ENCODE measurements around the gene GATM.
"Not testable (repeated sequence)": the region's sequence is repeated elsewhere in the genome, so short reads cannot be mapped to it uniquely, and the experiment has no call there.

Gene GATM

GRCh38 chr15:45349623-45350022 lies 28.7 kb downstream of the GATM start:
- no peak for DNase-seq

DNA sequence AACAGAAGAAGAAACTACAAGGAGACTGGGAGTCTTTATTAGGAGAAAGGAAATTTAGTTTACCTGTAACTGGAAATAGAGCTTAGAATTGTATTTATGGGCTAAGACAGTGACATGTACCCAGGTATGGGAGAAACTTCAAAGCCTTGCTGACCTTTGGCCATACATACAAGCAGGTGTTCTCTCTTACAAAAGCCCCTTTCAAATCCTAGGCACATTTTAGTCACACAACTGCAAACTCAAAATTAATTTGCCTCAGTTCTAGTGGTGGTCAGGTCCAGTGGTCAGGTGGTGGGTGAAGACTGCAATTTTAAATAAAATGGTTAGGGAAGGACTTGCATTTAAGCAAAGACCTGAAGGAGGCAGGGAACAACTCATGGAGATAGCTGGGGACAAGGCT lies 30.4 kb downstream of the GATM start:
- no peak for DNase-seq

- no peak for DNase-seq
Observed at GRCh38 chr15:45347033-45347432, 31.3 kb downstream of the GATM start.

DNA sequence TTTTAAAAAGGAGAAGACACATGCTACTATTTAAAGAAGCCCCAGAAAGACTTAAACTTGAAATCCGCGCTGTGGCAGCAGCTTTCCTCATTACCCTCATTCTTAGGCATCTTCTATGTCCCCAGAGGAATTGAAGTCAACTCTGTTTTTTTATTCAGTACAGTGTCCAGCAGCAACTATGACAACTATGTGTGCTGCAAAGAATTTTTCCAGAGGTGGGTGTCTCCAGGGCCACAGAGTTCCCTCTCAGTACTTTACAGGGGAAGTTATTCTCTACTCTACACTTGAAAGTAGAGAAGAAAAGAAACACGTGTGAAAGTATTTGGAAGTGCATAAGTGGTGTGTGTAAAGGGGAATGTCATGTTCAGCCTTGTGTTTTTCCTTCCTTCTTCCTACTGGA lies 32.0 kb downstream of the GATM start:
- no peak for DNase-seq

- no peak for DNase-seq
Observed at GRCh38 chr15:45343258-45343860, 35.0 kb downstream of the GATM start.

- no peak for DNase-seq
Observed at GRCh38 chr15:45341790-45342189, 36.6 kb downstream of the GATM start.

GRCh38 chr15:45340429-45340828 lies 37.9 kb downstream of the GATM start:
- DNase-seq, result no peak

GRCh38 chr15:45338417-45338816 lies 39.9 kb downstream of the GATM start:
- DNase-seq, result no peak

- DNase-seq, result no peak
Observed at GRCh38 chr15:45337224-45337623, 41.1 kb downstream of the GATM start.

DNA sequence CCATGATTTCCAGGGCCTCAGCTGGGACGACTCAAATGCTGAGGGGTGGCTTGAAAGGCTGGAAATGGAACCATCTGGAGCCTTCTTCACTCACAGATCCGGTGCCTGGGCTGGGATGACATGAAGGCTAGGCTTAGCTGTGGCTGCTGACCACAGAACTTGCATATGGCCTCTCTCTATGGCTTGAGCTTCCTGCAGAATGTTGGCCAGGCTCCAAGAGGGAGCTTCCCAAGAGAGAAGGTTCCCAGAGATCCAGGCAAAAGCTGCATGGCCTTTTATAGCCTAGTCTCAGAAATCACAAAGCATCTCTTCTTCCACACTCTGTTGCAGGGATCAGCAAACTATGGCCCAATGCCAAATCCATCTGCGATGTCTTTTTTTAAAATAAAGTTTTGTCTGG lies 44.8 kb downstream of the GATM start:
- peak; percentile 10 for DNase-seq

DNA sequence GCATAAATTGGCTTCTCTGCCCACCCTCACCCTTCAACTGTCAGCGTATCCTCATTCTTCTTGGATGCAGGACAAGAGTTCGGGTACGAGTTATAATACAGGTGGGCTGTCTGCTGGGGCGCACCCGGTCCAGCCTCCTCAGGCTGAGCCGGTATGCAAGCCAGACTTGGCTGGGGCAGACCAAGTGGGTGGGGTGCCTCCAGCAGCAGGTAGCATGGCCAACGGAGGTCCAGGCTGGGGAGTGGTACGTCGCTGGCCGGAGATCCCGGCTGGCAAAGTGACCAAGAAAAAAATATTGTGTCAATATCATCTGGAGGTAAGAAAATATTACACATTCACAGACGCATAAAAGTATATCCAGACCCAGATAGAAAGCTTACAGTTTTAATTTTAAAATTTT lies 45.6 kb downstream of the GATM start:
- DNase-seq, result no peak

- DNase-seq, result no peak
Observed at GRCh38 chr15:45331972-45332371, 46.4 kb downstream of the GATM start.

GRCh38 chr15:45328663-45329062 lies 49.7 kb downstream of the GATM start:
- DNase-seq, result no peak

GRCh38 chr15:45326741-45327140 lies 51.6 kb downstream of the GATM start:
- peak; percentile 75 for DNase-seq

DNA sequence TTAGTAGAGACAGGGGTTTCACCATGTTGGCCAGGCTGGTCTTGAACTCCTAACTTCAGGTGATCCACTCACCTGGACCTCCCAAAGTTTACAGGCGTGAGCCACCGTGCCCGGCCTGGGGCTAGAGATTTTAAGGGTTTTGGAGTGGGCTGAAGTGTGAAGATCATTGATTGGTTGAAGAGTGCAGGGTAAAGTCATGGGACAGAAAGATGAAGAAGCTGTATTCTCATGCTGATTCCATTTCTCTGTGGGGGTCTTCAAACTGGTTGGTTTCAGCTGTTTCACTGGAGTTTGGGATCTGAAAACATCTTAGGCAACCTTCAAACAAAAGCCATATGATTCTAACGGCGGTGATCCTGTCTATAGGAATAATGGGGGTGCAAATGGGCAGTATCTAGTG lies 52.1 kb downstream of the GATM start:
- no peak for DNase-seq

- DNase-seq, result no peak
Observed at GRCh38 chr15:45320581-45321205, 57.7 kb downstream of the GATM start.

DNA sequence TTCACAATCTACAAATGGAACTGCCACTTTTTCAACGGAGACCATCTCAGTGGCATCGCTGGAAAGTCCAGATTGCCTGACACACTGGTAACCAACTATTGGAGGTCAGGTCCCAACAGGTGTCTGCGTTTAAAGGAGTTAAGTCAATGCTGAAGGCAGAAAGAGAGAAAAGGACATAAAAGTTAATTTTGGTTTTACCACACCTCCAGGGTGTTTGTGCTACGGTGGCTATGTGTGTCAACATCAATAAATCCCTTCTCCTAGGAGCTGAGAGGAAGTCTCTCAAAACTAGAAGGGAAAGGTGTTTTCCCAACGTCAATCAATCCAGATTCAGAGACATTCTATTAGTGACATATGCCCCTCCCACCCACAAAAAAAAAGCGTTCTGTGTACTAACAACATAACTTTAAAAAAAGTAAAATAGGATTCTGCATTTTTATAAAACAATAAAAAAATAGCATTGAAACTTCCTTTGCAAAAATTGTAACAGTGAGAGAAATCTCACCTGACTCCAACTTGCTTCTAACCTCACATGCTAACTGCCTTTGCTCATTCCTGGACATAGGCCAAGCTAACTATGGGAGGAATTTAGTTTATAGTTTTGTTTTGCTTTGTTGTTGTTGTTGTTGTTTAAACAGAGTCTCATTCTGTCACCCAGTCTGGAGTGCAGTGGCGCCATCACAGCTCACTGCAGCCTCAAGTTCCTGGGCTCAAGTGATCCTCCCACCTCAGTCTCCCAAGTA lies 58.7 kb downstream of the GATM start:
- DNase-seq, result no peak

DNA sequence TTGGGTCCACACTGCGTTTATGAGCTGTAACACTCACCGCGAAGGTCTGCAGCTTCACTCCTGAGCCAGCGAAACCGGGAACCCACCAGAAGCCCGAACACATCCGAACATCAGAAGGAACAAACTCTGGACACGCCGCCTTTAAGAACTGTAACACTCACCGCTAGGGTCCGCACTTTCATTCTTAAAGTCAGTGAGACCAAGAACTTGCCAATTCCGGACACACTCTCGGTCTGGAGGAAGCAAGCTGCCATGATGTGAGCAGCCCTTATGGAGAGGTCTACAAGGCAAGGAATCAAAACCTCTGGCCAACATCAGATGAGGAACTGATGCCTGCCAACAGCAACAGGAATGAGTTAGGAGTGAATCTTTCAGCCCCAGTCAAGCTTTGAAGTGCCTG lies 63.4 kb downstream of the GATM start:
- DNase-seq, result no peak

DNA sequence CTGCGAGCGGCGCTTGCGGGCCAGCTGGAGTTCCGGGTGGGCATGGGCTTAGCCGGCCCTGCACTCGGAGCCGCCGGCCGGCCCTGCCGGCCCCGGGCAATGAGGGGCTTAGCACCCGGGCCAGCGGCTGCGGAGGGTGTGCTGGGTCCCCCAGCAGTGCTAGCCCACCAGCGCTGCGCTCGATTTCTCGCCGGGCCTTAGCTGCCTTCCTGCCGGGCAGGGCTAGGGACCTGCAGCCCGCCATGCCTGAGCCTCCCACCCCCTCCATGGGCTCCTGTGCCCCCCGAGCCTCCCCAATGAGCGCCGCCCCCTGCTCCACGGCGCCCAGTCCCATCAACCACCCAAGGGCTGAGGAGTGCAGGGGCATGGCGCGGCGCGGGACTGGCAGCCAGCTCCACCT lies 64.2 kb downstream of the GATM start:
- DNase-seq, result not testable (repeated sequence)

Measured in COR-L47 (cell line).